Common myeloid progenitor, CD34-positive (primary cell): ENCODE measurements around the gene CACNA2D3.

Experiments used
- CTCF ChIA-PET: fragments of 350-600 bp; sonication (Branson Sonifier 250); formaldehyde crosslinking; loops from one replicate; lab custom pipeline; 2021; ENCODE audit warnings: antibody characterized with exemption; lab: Charles Lee
- POLR2A ChIA-PET: fragments of 350-600 bp; sonication (Branson Sonifier 250); formaldehyde crosslinking; loops from one replicate; lab custom pipeline; 2021; ENCODE audit warnings: antibody characterized with exemption; lab: Charles Lee
- DNase-seq, 3 donors: peaks; one replicate each; pipeline versions ENCODE4 v3.0.0 to v3.0.0-alpha.2; 2013
- H3K27ac ChIP-seq, 2 experiments: 1 replicate in 1 of 2; 2 replicates in 1 of 2; pipeline ENCODE4 v1.7.0; 2013; ENCODE audit warnings: inconsistent platforms in 2 of 2, low read length in 2 of 2, mild to moderate bottlenecking in 2 of 2, low read depth in 1 of 2, moderate library complexity in 1 of 2; ENCODE audit not compliant: severe bottlenecking in 2 of 2, insufficient read depth in 1 of 2, poor library complexity in 1 of 2
- H3K27me3 ChIP-seq, 5 experiments: replicated peaks in 2 of 5; 1 replicate in 3 of 5; 2 replicates in 2 of 5; pipeline versions ENCODE4 v1.6.1 to v1.7.0; 2013; ENCODE audit warnings: low read length in 4 of 5, mild to moderate bottlenecking in 2 of 5, moderate library complexity in 2 of 5, inconsistent platforms in 1 of 5; ENCODE audit not compliant: insufficient read depth in 5 of 5, control insufficient read depth in 4 of 5
- H3K36me3 ChIP-seq, 4 experiments: 1 replicate in 2 of 4; 2 replicates in 2 of 4; pipeline versions ENCODE4 v1.6.1 to v1.7.0; 2013; ENCODE audit warnings: low read length in 3 of 4, control low read depth in 1 of 4, mild to moderate bottlenecking in 1 of 4; ENCODE audit not compliant: control insufficient read depth in 4 of 4, insufficient read depth in 4 of 4
- H3K4me1 ChIP-seq, 4 experiments: 1 replicate in 3 of 4; 2 replicates in 1 of 4; pipeline versions ENCODE4 v1.6.1 to v1.7.1; 2013; ENCODE audit warnings: low read length in 3 of 4, mild to moderate bottlenecking in 3 of 4, control low read depth in 1 of 4, inconsistent platforms in 1 of 4, moderate library complexity in 1 of 4; ENCODE audit not compliant: control insufficient read depth in 4 of 4, insufficient read depth in 4 of 4; ENCODE audit errors: control extremely low read depth in 1 of 4
- H3K4me3 ChIP-seq, 7 experiments: 1 replicate in 4 of 7; 2 replicates in 3 of 7; pipeline versions ENCODE4 v1.5.1 to v1.7.0; 2013; ENCODE audit warnings: mild to moderate bottlenecking in 7 of 7, low read length in 6 of 7, moderate library complexity in 6 of 7, inconsistent platforms in 2 of 7, low read depth in 2 of 7, control low read depth in 1 of 7; ENCODE audit not compliant: insufficient read depth in 4 of 7, control insufficient read depth in 1 of 7; ENCODE audit errors: extremely low read depth in 1 of 7
- H3K9me3 ChIP-seq, 5 experiments: 1 replicate in 4 of 5; 2 replicates in 1 of 5; pipeline versions ENCODE4 v1.6.1 to v1.7.1; 2013; ENCODE audit warnings: low read length in 4 of 5, mild to moderate bottlenecking in 2 of 5, inconsistent platforms in 1 of 5, low read depth in 1 of 5, moderate library complexity in 1 of 5; ENCODE audit not compliant: control insufficient read depth in 4 of 5, insufficient read depth in 2 of 5; ENCODE audit errors: control extremely low read depth in 1 of 5
- WGBS: methylation state at CpG from one replicate; pipeline ENCODE4 v1.1.5; 2013; ENCODE audit not compliant: insufficient coverage; 5-methylcytosine and 5-hydroxymethylcytosine counted together

CACNA2D3 gene

GRCh38 chr3:54510506-54510905, 388.2 kb downstream of the CACNA2D3 start:
- Histone ChIP-seq H3K27me3 (no peaks in the 10 kb centered on the region), H3K4me3 (no peak overlapping the region), H3K9me3 (no peaks in the 10 kb centered on the region), H3K4me1 (no peaks in the 10 kb centered on the region), H3K36me3 (no peaks in the 10 kb centered on the region), H3K27ac (no peak overlapping the region)
- no peak for DNase-seq
- ChIA-PET CTCF (no interaction called here), POLR2A (no interaction called here)
- WGBS: 100% methylated on average over 2 of the region's 2 CpGs

GRCh38 chr3:54511766-54512365, 389.5 kb downstream of the CACNA2D3 start:
- H3K27ac ChIP-seq: no peak overlapping the region
- CTCF ChIA-PET: no interaction called here
- no peak overlapping the region for H3K4me3 ChIP-seq
- 86% methylated on average over 2 of the region's 4 CpGs for WGBS
- POLR2A ChIA-PET: no interaction called here
- no peaks in the 10 kb centered on the region for H3K4me1 ChIP-seq
- H3K9me3 ChIP-seq: no peaks in the 10 kb centered on the region
- DNase-seq: no peak
- no peaks in the 10 kb centered on the region for H3K36me3 ChIP-seq
- H3K27me3 ChIP-seq: no peaks in the 10 kb centered on the region

GRCh38 chr3:54514006-54514405, 391.7 kb downstream of the CACNA2D3 start:
- WGBS: 100% methylated on average over 1 of the region's 2 CpGs
- DNase-seq: no peak
- no peak overlapping the region for H3K4me3 ChIP-seq
- ChIA-PET CTCF (no interaction called here), POLR2A (no interaction called here)
- no peak overlapping the region for H3K27ac ChIP-seq
- H3K27me3 ChIP-seq: no peaks in the 10 kb centered on the region
- no peaks in the 10 kb centered on the region for H3K36me3 ChIP-seq
- H3K9me3 ChIP-seq: no peaks in the 10 kb centered on the region
- H3K4me1 ChIP-seq: no peaks in the 10 kb centered on the region

- ChIA-PET CTCF (no interaction called here), POLR2A (no interaction called here)
- WGBS: 87% methylated on average over 4 of the region's 6 CpGs
These were observed 392.1 kb downstream of the CACNA2D3 start for GRCh38 chr3:54514416-54514815.

GRCh38 chr3:54515441-54516213, 393.3 kb downstream of the CACNA2D3 start:
- H3K36me3 ChIP-seq: no peaks in the 10 kb centered on the region

More at GRCh38 chr3:54514416-54514815, 392.1 kb downstream of the CACNA2D3 start:
- Histone ChIP-seq H3K4me3 (no peak overlapping the region), H3K27ac (no peak overlapping the region), H3K4me1 (no peaks in the 10 kb centered on the region), H3K27me3 (no peaks in the 10 kb centered on the region), H3K36me3 (no peaks in the 10 kb centered on the region), H3K9me3 (no peaks in the 10 kb centered on the region)
- DNase-seq: no peak

GRCh38 chr3:54517424-54517823, 395.1 kb downstream of the CACNA2D3 start:
- H3K27ac ChIP-seq: no peak overlapping the region
- H3K4me1 ChIP-seq: no peaks in the 10 kb centered on the region
- H3K27me3 ChIP-seq: no peaks in the 10 kb centered on the region
- no peaks in the 10 kb centered on the region for H3K36me3 ChIP-seq
- H3K9me3 ChIP-seq: no peaks in the 10 kb centered on the region
- H3K4me3 ChIP-seq: no peak overlapping the region
- DNase-seq: no peak
- CTCF ChIA-PET: no interaction called here
- POLR2A ChIA-PET: no interaction called here
- WGBS: 80% methylated on average over 6 of the region's 8 CpGs

More at GRCh38 chr3:54515441-54516213, 393.3 kb downstream of the CACNA2D3 start:
- Histone ChIP-seq H3K27me3 (no peaks in the 10 kb centered on the region), H3K4me3 (no peak overlapping the region), H3K9me3 (no peaks in the 10 kb centered on the region), H3K27ac (no peak overlapping the region), H3K4me1 (no peaks in the 10 kb centered on the region)
- 83% methylated on average over 3 of the region's 4 CpGs for WGBS
- POLR2A ChIA-PET: no interaction called here
- CTCF ChIA-PET: no interaction called here
- DNase-seq: no peak

GRCh38 chr3:54518011-54518675, 395.8 kb downstream of the CACNA2D3 start:
- no peaks in the 10 kb centered on the region for H3K9me3 ChIP-seq
- 91% methylated on average over 8 of the region's 8 CpGs for WGBS
- H3K27me3 ChIP-seq: no peaks in the 10 kb centered on the region
- DNase-seq: no peak
- CTCF ChIA-PET: no interaction called here
- no peaks in the 10 kb centered on the region for H3K4me1 ChIP-seq
- no peaks in the 10 kb centered on the region for H3K36me3 ChIP-seq
- no peak overlapping the region for H3K27ac ChIP-seq
- H3K4me3 ChIP-seq: no peak overlapping the region
- POLR2A ChIA-PET: no interaction called here
